ENCODE measurements around the gene ZNF319. TPM values are rescaled to one million over a fixed set of nuclear protein-coding genes. Genes with fewer than 3 reads are reported as not detected.

Gene ZNF319
- total and polyA plus RNA-seq, 7 donors = 2.0 to 8.8 (median 6.6) TPM

- no peaks in the 10 kb centered on the region for H3K4me1 ChIP-seq
- peaks cover 0 to 14% (median 2%) of the 10 kb centered on the region in 3 donors for H3K27me3 ChIP-seq (ENCODE audit: insufficient read depth in 3 of 3, low read length in 2 of 3)
- TF ChIP-seq CTCF (IDR thresholded peaks at IDR 0.05) = no peak
- H3K27ac ChIP-seq = no peak overlapping the region
- 14 to 21% (median 16%) methylated on average over 51 to 62 of the region's 62 CpGs for WGBS, 3 donors
- DNase-seq (peak in 1 of 2 donors; percentile 57), ATAC-seq (peak; percentile 27 to 62 (median 37))
- H3K36me3 ChIP-seq (ENCODE audit: insufficient read depth in 1 of 2, low read depth in 1 of 2) = no peaks in the 10 kb centered on the region
- no peaks in the 10 kb centered on the region for H3K9me3 ChIP-seq
- intact Hi-C loops (cut with DNase I) = no loop called here
- H3K4me3 ChIP-seq = peak overlapping the region; percentile 66
Measured at GRCh38 chr16:57985204-57986181, 15.0 kb downstream of the ZNF319 start.

- no peaks in the 10 kb centered on the region for H3K9me3 ChIP-seq
- H3K27me3 ChIP-seq (ENCODE audit: insufficient read depth in 3 of 3, low read length in 2 of 3) = peaks cover 0 to 16% (median 2%) of the 10 kb centered on the region in 3 donors
- intact Hi-C loops (cut with DNase I) = no loop called here
- no peak for TF ChIP-seq CTCF (IDR thresholded peaks at IDR 0.05)
- no peaks in the 10 kb centered on the region for H3K36me3 ChIP-seq (ENCODE audit: insufficient read depth in 1 of 2, low read depth in 1 of 2)
- ATAC-seq = peak; percentile 79 to 94 (median 92)
- H3K4me3 ChIP-seq = peak overlapping the region; percentile 66
- no peaks in the 10 kb centered on the region for H3K4me1 ChIP-seq
- 9 to 11% (median 10%) methylated on average over 56 to 64 of the region's 64 CpGs for WGBS, 3 donors
- peak; percentile 82 to 87 for DNase-seq
- H3K27ac ChIP-seq = no peak overlapping the region
Measured at GRCh38 chr16:57984443-57985203, 15.8 kb downstream of the ZNF319 start.

- no peak overlapping the region for H3K4me3 ChIP-seq
- no peaks in the 10 kb centered on the region for H3K36me3 ChIP-seq (ENCODE audit: insufficient read depth in 1 of 2, low read depth in 1 of 2)
- no peak for TF ChIP-seq CTCF (IDR thresholded peaks at IDR 0.05)
- no peaks in the 10 kb centered on the region for H3K9me3 ChIP-seq
- ATAC-seq (no peak), DNase-seq (no peak)
- intact Hi-C loops (cut with DNase I) = no loop called here
- H3K4me1 ChIP-seq = no peaks in the 10 kb centered on the region
- H3K27me3 ChIP-seq (ENCODE audit: insufficient read depth in 3 of 3, low read length in 2 of 3) = peaks cover 0 to 16% (median 2%) of the 10 kb centered on the region in 3 donors
- 77 to 82% (median 79%) methylated on average over 5 of the region's 5 CpGs for WGBS, 3 donors
- H3K27ac ChIP-seq = no peak overlapping the region
Measured at GRCh38 chr16:57982385-57982784, 18.1 kb downstream of the ZNF319 start.

GRCh38 chr16:57981636-57982035 lies 18.8 kb downstream of the ZNF319 start:
- Histone ChIP-seq H3K9me3 (no peaks in the 10 kb centered on the region), H3K27ac (no peak overlapping the region), H3K4me1 (no peaks in the 10 kb centered on the region), H3K27me3 (ENCODE audit: insufficient read depth in 3 of 3, low read length in 2 of 3) (peaks cover 0 to 16% (median 2%) of the 10 kb centered on the region in 3 donors), H3K4me3 (no peak overlapping the region), H3K36me3 (ENCODE audit: insufficient read depth in 1 of 2, low read depth in 1 of 2) (no peaks in the 10 kb centered on the region)
- ATAC-seq = no peak
- 83 to 88% (median 86%) methylated on average over 7 of the region's 7 CpGs for WGBS, 3 donors
- no peak for DNase-seq
- no peak for TF ChIP-seq CTCF (IDR thresholded peaks at IDR 0.05)
- intact Hi-C loops (cut with DNase I) = no loop called here

All from psoas muscle (tissue), 8 donors.